GM10847 (cell line): ENCODE measurements around the gene RPS21.

Source experiments
- POLR2A ChIP-seq: IDR thresholded peaks from 2 replicates; pipeline ENCODE4 v1.6.1; 2011; ENCODE audit not compliant: insufficient read length; ENCODE audit errors: extremely low read depth

The RPS21 gene

GRCh38 chr20:62392077-62392418, 5.1 kb downstream of the RPS21 start:
- TF ChIP-seq POLR2A, result no peak

GRCh38 chr20:62392621-62393334, 5.9 kb downstream of the RPS21 start:
- TF ChIP-seq POLR2A, result no peak

- TF ChIP-seq POLR2A, result no peak
Measured at GRCh38 chr20:62393335-62393665, 6.4 kb downstream of the RPS21 start.

- no peak for TF ChIP-seq POLR2A
Measured at GRCh38 chr20:62393830-62394229, 6.9 kb downstream of the RPS21 start.

- TF ChIP-seq POLR2A, result no peak
Measured at GRCh38 chr20:62394248-62395245, 7.6 kb downstream of the RPS21 start.

GRCh38 chr20:62395311-62396242, 8.7 kb downstream of the RPS21 start:
- TF ChIP-seq POLR2A, result no peak

GRCh38 chr20:62396367-62397239, 9.7 kb downstream of the RPS21 start:
- TF ChIP-seq POLR2A, result no peak

GRCh38 chr20:62398120-62398821, 11.4 kb downstream of the RPS21 start:
- TF ChIP-seq POLR2A, result no peak

- no peak for TF ChIP-seq POLR2A
Measured at GRCh38 chr20:62400021-62400420, 13.1 kb downstream of the RPS21 start.

- no peak for TF ChIP-seq POLR2A
Measured at GRCh38 chr20:62400541-62400940, 13.6 kb downstream of the RPS21 start.

- no peak for TF ChIP-seq POLR2A
Measured at GRCh38 chr20:62401331-62401779, 14.5 kb downstream of the RPS21 start.

- TF ChIP-seq POLR2A, result no peak
Measured at GRCh38 chr20:62402456-62403150, 15.7 kb downstream of the RPS21 start.

GRCh38 chr20:62403331-62403730, 16.4 kb downstream of the RPS21 start:
- no peak for TF ChIP-seq POLR2A
